Measurements from ENCODE around the gene CNTN4. TPM values are rescaled to one million over a fixed set of nuclear protein-coding genes. Genes with fewer than 3 reads are reported as not detected.

CNTN4 gene
- total RNA-seq, 1 experiment from 2014 or later, result not detected

DNA sequence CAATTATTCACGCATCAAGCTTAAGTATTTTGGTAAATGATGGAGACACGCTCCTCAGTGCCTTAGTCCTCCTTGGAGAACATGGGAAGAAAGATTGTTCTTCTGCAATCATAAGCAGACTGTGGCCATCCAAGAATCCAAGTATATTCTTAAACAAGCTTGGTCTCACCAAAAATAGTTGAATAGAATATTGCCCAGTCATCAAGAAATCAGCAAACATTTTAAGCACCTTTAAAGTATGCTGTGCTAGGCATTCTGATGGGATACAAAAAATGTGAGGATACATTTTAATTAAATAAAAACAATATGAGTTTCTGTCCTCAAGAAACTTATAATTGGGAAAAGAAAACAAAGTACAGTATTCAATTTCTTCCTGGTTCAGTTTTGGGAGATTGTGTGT, 445.5 kb downstream of the CNTN4 start (continued):
- TF ChIP-seq, protein P1, sequence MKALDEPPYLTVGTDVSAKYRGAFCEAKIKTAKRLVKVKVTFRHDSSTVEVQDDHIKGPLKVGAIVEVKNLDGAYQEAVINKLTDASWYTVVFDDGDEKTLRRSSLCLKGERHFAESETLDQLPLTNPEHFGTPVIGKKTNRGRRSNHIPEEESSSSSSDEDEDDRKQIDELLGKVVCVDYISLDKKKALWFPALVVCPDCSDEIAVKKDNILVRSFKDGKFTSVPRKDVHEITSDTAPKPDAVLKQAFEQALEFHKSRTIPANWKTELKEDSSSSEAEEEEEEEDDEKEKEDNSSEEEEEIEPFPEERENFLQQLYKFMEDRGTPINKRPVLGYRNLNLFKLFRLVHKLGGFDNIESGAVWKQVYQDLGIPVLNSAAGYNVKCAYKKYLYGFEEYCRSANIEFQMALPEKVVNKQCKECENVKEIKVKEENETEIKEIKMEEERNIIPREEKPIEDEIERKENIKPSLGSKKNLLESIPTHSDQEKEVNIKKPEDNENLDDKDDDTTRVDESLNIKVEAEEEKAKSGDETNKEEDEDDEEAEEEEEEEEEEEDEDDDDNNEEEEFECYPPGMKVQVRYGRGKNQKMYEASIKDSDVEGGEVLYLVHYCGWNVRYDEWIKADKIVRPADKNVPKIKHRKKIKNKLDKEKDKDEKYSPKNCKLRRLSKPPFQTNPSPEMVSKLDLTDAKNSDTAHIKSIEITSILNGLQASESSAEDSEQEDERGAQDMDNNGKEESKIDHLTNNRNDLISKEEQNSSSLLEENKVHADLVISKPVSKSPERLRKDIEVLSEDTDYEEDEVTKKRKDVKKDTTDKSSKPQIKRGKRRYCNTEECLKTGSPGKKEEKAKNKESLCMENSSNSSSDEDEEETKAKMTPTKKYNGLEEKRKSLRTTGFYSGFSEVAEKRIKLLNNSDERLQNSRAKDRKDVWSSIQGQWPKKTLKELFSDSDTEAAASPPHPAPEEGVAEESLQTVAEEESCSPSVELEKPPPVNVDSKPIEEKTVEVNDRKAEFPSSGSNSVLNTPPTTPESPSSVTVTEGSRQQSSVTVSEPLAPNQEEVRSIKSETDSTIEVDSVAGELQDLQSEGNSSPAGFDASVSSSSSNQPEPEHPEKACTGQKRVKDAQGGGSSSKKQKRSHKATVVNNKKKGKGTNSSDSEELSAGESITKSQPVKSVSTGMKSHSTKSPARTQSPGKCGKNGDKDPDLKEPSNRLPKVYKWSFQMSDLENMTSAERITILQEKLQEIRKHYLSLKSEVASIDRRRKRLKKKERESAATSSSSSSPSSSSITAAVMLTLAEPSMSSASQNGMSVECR (CRISPR knock-in tag; IDR thresholded peaks at IDR 0.05; ENCODE audit: borderline replicate concordance), result no peak
- TF ChIP-seq, protein P2, sequence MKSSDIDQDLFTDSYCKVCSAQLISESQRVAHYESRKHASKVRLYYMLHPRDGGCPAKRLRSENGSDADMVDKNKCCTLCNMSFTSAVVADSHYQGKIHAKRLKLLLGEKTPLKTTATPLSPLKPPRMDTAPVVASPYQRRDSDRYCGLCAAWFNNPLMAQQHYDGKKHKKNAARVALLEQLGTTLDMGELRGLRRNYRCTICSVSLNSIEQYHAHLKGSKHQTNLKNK (CRISPR knock-in tag; IDR thresholded peaks at IDR 0.05), result no peak
- TF ChIP-seq, protein P3, sequence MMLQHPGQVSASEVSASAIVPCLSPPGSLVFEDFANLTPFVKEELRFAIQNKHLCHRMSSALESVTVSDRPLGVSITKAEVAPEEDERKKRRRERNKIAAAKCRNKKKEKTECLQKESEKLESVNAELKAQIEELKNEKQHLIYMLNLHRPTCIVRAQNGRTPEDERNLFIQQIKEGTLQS (CRISPR knock-in tag; conservative IDR thresholded peaks at IDR 0.05), result no peak
- TF ChIP-seq CREB1 (CRISPR knock-in tag; IDR thresholded peaks at IDR 0.05) (no peak), NFATC4 (CRISPR knock-in tag; IDR thresholded peaks at IDR 0.05) (no peak), TEAD4 (CRISPR knock-in tag; IDR thresholded peaks at IDR 0.05) (no peak), ZNF423 (CRISPR knock-in tag; IDR thresholded peaks at IDR 0.05) (no peak), ZNF396 (CRISPR knock-in tag; IDR thresholded peaks at IDR 0.05; ENCODE audit: borderline replicate concordance) (no peak)
- TF ChIP-seq, protein P4, sequence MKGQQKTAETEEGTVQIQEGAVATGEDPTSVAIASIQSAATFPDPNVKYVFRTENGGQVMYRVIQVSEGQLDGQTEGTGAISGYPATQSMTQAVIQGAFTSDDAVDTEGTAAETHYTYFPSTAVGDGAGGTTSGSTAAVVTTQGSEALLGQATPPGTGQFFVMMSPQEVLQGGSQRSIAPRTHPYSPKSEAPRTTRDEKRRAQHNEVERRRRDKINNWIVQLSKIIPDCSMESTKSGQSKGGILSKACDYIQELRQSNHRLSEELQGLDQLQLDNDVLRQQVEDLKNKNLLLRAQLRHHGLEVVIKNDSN (CRISPR knock-in tag; IDR thresholded peaks at IDR 0.05), result no peak
- TF ChIP-seq, protein P5, sequence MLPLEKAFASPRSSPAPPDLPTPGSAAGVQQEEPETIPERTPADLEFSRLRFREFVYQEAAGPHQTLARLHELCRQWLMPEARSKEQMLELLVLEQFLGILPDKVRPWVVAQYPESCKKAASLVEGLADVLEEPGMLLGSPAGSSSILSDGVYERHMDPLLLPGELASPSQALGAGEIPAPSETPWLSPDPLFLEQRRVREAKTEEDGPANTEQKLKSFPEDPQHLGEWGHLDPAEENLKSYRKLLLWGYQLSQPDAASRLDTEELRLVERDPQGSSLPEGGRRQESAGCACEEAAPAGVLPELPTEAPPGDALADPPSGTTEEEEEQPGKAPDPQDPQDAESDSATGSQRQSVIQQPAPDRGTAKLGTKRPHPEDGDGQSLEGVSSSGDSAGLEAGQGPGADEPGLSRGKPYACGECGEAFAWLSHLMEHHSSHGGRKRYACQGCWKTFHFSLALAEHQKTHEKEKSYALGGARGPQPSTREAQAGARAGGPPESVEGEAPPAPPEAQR (CRISPR knock-in tag; IDR thresholded peaks at IDR 0.05), result no peak

DNA sequence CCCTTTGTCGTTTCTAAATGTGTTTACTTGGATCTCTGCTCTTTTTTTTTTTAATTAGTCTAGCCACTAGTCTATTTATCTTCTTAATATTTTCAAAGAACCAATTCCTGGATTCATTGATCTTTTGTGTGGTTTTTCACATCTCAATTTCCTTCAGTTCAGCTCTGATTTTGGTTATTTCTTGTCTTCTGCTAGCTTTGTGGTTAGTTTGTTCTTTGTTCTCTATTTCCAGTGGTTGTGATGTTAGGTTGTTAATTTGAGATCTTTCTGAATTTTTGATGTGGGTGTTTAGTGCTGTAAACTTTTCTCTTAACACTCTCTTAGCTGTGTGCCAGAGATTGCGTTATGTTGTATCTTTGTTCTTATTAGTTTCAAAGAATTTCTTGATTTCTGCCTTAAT, 446.1 kb downstream of the CNTN4 start:
- ChIA-PET CTCF (no interaction called here), POLR2A (no interaction called here)
- no peak overlapping the region for H3K4me3 Mint-ChIP-seq
- ATAC-seq (no peak), DNase-seq (ENCODE audit: low spot score) (no peak)
- no peak overlapping the region for H3K27ac Mint-ChIP-seq
- H3K4me1 Mint-ChIP-seq, result no peaks in the 10 kb centered on the region
- H3K9me3 Mint-ChIP-seq, result peaks cover 90% of the 10 kb centered on the region
- peaks cover 84% of the 10 kb centered on the region for H3K36me3 Mint-ChIP-seq
- H3K27me3 Mint-ChIP-seq (ENCODE audit: low read depth), result peaks cover 5% of the 10 kb centered on the region; the same call in 1 of the 2 replicates
- no peak for TF ChIP-seq CBFB (CRISPR knock-in tag; IDR thresholded peaks at IDR 0.05; ENCODE audit: low read depth)
- no peak for TF ChIP-seq SOX15 (CRISPR knock-in tag; IDR thresholded peaks at IDR 0.05)
- no peak for TF ChIP-seq EMX1 (CRISPR knock-in tag; IDR thresholded peaks at IDR 0.05)
- TF ChIP-seq, protein P6, sequence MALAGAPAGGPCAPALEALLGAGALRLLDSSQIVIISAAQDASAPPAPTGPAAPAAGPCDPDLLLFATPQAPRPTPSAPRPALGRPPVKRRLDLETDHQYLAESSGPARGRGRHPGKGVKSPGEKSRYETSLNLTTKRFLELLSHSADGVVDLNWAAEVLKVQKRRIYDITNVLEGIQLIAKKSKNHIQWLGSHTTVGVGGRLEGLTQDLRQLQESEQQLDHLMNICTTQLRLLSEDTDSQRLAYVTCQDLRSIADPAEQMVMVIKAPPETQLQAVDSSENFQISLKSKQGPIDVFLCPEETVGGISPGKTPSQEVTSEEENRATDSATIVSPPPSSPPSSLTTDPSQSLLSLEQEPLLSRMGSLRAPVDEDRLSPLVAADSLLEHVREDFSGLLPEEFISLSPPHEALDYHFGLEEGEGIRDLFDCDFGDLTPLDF (CRISPR knock-in tag; IDR thresholded peaks at IDR 0.05), result no peak
- TF ChIP-seq, protein P7, sequence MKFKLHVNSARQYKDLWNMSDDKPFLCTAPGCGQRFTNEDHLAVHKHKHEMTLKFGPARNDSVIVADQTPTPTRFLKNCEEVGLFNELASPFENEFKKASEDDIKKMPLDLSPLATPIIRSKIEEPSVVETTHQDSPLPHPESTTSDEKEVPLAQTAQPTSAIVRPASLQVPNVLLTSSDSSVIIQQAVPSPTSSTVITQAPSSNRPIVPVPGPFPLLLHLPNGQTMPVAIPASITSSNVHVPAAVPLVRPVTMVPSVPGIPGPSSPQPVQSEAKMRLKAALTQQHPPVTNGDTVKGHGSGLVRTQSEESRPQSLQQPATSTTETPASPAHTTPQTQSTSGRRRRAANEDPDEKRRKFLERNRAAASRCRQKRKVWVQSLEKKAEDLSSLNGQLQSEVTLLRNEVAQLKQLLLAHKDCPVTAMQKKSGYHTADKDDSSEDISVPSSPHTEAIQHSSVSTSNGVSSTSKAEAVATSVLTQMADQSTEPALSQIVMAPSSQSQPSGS (CRISPR knock-in tag; IDR thresholded peaks at IDR 0.05; ENCODE audit: borderline replicate concordance, low read depth), result no peak
- TF ChIP-seq ZNF232 (CRISPR knock-in tag; IDR thresholded peaks at IDR 0.05), result no peak
- TF ChIP-seq ATF1 (CRISPR knock-in tag; IDR thresholded peaks at IDR 0.05), result no peak
- TF ChIP-seq NFYB (CRISPR knock-in tag; conservative IDR thresholded peaks at IDR 0.05; ENCODE audit: low read depth), result no peak
- TF ChIP-seq, protein P8, sequence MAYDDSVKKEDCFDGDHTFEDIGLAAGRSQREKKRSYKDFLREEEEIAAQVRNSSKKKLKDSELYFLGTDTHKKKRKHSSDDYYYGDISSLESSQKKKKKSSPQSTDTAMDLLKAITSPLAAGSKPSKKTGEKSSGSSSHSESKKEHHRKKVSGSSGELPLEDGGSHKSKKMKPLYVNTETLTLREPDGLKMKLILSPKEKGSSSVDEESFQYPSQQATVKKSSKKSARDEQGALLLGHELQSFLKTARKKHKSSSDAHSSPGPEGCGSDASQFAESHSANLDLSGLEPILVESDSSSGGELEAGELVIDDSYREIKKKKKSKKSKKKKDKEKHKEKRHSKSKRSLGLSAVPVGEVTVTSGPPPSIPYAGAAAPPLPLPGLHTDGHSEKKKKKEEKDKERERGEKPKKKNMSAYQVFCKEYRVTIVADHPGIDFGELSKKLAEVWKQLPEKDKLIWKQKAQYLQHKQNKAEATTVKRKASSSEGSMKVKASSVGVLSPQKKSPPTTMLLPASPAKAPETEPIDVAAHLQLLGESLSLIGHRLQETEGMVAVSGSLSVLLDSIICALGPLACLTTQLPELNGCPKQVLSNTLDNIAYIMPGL (CRISPR knock-in tag; IDR thresholded peaks at IDR 0.05), result no peak
- TF ChIP-seq, protein P9, sequence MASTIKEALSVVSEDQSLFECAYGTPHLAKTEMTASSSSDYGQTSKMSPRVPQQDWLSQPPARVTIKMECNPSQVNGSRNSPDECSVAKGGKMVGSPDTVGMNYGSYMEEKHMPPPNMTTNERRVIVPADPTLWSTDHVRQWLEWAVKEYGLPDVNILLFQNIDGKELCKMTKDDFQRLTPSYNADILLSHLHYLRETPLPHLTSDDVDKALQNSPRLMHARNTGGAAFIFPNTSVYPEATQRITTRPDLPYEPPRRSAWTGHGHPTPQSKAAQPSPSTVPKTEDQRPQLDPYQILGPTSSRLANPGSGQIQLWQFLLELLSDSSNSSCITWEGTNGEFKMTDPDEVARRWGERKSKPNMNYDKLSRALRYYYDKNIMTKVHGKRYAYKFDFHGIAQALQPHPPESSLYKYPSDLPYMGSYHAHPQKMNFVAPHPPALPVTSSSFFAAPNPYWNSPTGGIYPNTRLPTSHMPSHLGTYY (CRISPR knock-in tag; IDR thresholded peaks at IDR 0.05), result no peak
